HEK293 (cell line): ENCODE measurements around the gene CCDC13.

Experiments used
- CTCF ChIA-PET: fragments of 350-600 bp; formaldehyde crosslinking; extraction: SDS; loops from one replicate; lab custom pipeline; 2021; ENCODE audit warnings: antibody characterized with exemption; lab: Yijun Ruan, JAX
- POLR2A ChIA-PET: fragments of 300-600 bp; formaldehyde crosslinking; extraction: SDS; loops from one replicate; lab custom pipeline; 2020; ENCODE audit warnings: antibody characterized with exemption, inconsistent platforms; lab: Yijun Ruan, JAX
- H3K27ac ChIP-seq: fragments of 200-500 bp; sonication (Bioruptor generic); 2 replicates; pipeline ENCODE4 v1.5.1; 2014; ENCODE audit warnings: low read depth, low read length, control low read depth, inconsistent platforms; ENCODE audit errors: extremely low read depth
- H3K36me3 ChIP-seq, 2 experiments: fragments of 200-500 bp in 1 of 2; sonication (Bioruptor generic) in 1 of 2; 1 replicate in 1 of 2; 2 replicates in 1 of 2; pipeline ENCODE4 v1.5.1; 2014 to 2017; ENCODE audit warnings: inconsistent platforms in 2 of 2, low read length in 2 of 2; ENCODE audit not compliant: control insufficient read depth in 2 of 2, insufficient read depth in 1 of 2
- H3K4me1 ChIP-seq: fragments of 200-500 bp; sonication (Bioruptor generic); 2 replicates; pipeline ENCODE4 v1.5.1; 2014; ENCODE audit warnings: mild to moderate bottlenecking, low read length, inconsistent platforms; ENCODE audit not compliant: control insufficient read depth, insufficient read depth
- H3K4me3 ChIP-seq: 2 replicates; pipeline ENCODE4 v1.5.1; 2011; ENCODE audit warnings: low read depth, mild to moderate bottlenecking, control low read depth, low read length, moderate library complexity
- H3K9me3 ChIP-seq: fragments of 200-500 bp; sonication (Bioruptor generic); 2 replicates; pipeline ENCODE4 v1.5.1; 2014; ENCODE audit warnings: low read depth, low read length, inconsistent platforms; ENCODE audit not compliant: control insufficient read depth, insufficient read depth
- FEZF1 ChIP-seq: fragments of 450-650 bp; formaldehyde crosslinking; IDR thresholded peaks from 2 replicates; pipeline ENCODE4 v1.5.1; 2016; ENCODE audit warnings: missing biosample characterization, missing genetic modification characterization
- GLI4 ChIP-seq: fragments of 450-650 bp; formaldehyde crosslinking; IDR thresholded peaks from 2 replicates; pipeline ENCODE4 v1.5.1; 2016; ENCODE audit warnings: missing biosample characterization, missing genetic modification characterization
- GLIS2 ChIP-seq: fragments of 450-650 bp; formaldehyde crosslinking; IDR thresholded peaks from 2 replicates; pipeline ENCODE4 v1.5.1; 2016; ENCODE audit warnings: missing biosample characterization, missing genetic modification characterization
- KLF10 ChIP-seq: fragments of 450-650 bp; IDR thresholded peaks from 2 replicates; pipeline ENCODE4 v1.5.1; 2018; ENCODE audit warnings: missing biosample characterization, mild to moderate bottlenecking, missing genetic modification characterization
- KLF8 ChIP-seq: fragments of 450-650 bp; formaldehyde crosslinking; IDR thresholded peaks from 2 replicates; pipeline ENCODE4 v1.5.1; 2016; ENCODE audit warnings: missing biosample characterization, missing genetic modification characterization
- SCRT2 ChIP-seq: fragments of 450-650 bp; formaldehyde crosslinking; IDR thresholded peaks from 2 replicates; pipeline ENCODE4 v1.5.1; 2016; ENCODE audit warnings: missing biosample characterization, missing genetic modification characterization
- SP2 ChIP-seq: fragments of 450-650 bp; formaldehyde crosslinking; IDR thresholded peaks from 2 replicates; pipeline ENCODE4 v1.5.1; 2016; ENCODE audit warnings: missing biosample characterization, missing genetic modification characterization
- SP3 ChIP-seq: fragments of 450-650 bp; formaldehyde crosslinking; IDR thresholded peaks from 2 replicates; pipeline ENCODE4 v1.5.1; 2016; ENCODE audit warnings: missing biosample characterization, missing genetic modification characterization
- ZBTB8A ChIP-seq: fragments of 450-650 bp; formaldehyde crosslinking; IDR thresholded peaks from 2 replicates; pipeline ENCODE4 v1.5.1; 2016; ENCODE audit warnings: missing biosample characterization, missing genetic modification characterization
- ZFHX2 ChIP-seq: fragments of 450-650 bp; formaldehyde crosslinking; conservative IDR thresholded peaks from 2 replicates; pipeline ENCODE4 v1.5.1; 2016; ENCODE audit warnings: missing biosample characterization, missing genetic modification characterization
- ZFP3 ChIP-seq: fragments of 450-650 bp; formaldehyde crosslinking; IDR thresholded peaks from 2 replicates; pipeline ENCODE4 v1.5.1; 2016; ENCODE audit warnings: low read depth, missing biosample characterization, missing genetic modification characterization
- ZFP37 ChIP-seq: fragments of 450-650 bp; formaldehyde crosslinking; IDR thresholded peaks from 2 replicates; pipeline ENCODE4 v1.5.1; 2016; ENCODE audit warnings: missing biosample characterization, missing genetic modification characterization
- ZNF174 ChIP-seq: fragments of 450-650 bp; formaldehyde crosslinking; IDR thresholded peaks from 2 replicates; pipeline ENCODE4 v1.5.0; 2017; ENCODE audit warnings: missing biosample characterization, mild to moderate bottlenecking, missing genetic modification characterization
- ZNF239 ChIP-seq: fragments of 450-650 bp; formaldehyde crosslinking; IDR thresholded peaks from 2 replicates; pipeline ENCODE4 v1.5.1; 2016; ENCODE audit warnings: missing biosample characterization, missing genetic modification characterization
- ZNF335 ChIP-seq: fragments of 450-650 bp; formaldehyde crosslinking; conservative IDR thresholded peaks from 2 replicates; pipeline ENCODE4 v1.5.1; 2016; ENCODE audit warnings: missing biosample characterization, missing genetic modification characterization
- ZNF354C ChIP-seq: fragments of 450-650 bp; formaldehyde crosslinking; IDR thresholded peaks from 2 replicates; pipeline ENCODE4 v1.5.1; 2016; ENCODE audit warnings: missing biosample characterization, missing genetic modification characterization, low read depth, borderline replicate concordance
- ZNF37A ChIP-seq: fragments of 450-650 bp; IDR thresholded peaks from 2 replicates; pipeline ENCODE4 v1.5.1; 2018; ENCODE audit warnings: missing biosample characterization, missing genetic modification characterization
- ZNF596 ChIP-seq: fragments of 450-650 bp; IDR thresholded peaks from 2 replicates; pipeline ENCODE4 v1.5.0; 2018; ENCODE audit warnings: missing biosample characterization, mild to moderate bottlenecking, missing genetic modification characterization, moderate library complexity
- ZNF660 ChIP-seq: fragments of 450-650 bp; IDR thresholded peaks from 2 replicates; pipeline ENCODE4 v1.5.1; 2018; ENCODE audit warnings: missing biosample characterization, mild to moderate bottlenecking, missing genetic modification characterization
- ZNF785 ChIP-seq: fragments of 450-650 bp; formaldehyde crosslinking; IDR thresholded peaks from 2 replicates; pipeline ENCODE4 v1.5.1; 2016; ENCODE audit warnings: missing biosample characterization, missing genetic modification characterization
- ZSCAN30 ChIP-seq: fragments of 450-650 bp; IDR thresholded peaks from 2 replicates; pipeline ENCODE4 v1.5.1; 2018; ENCODE audit warnings: missing biosample characterization, mild to moderate bottlenecking, missing genetic modification characterization, moderate library complexity
- ZXDB ChIP-seq: fragments of 450-650 bp; formaldehyde crosslinking; IDR thresholded peaks from 2 replicates; pipeline ENCODE4 v1.5.1; 2016; ENCODE audit warnings: missing biosample characterization, missing genetic modification characterization
- TF ChIP-seq, protein P1 (sequence below): fragments of 450-650 bp; formaldehyde crosslinking; IDR thresholded peaks from 2 replicates; pipeline ENCODE4 v1.5.1; 2016; ENCODE audit warnings: missing biosample characterization, missing genetic modification characterization
- TF ChIP-seq, protein P2 (sequence below): fragments of 450-650 bp; formaldehyde crosslinking; IDR thresholded peaks from 2 replicates; pipeline ENCODE4 v1.5.1; 2016; ENCODE audit warnings: missing biosample characterization, missing genetic modification characterization
- TF ChIP-seq, protein P3 (sequence below): IDR thresholded peaks from 2 replicates; pipeline ENCODE4 v1.6.1; 2011; ENCODE audit warnings: mild to moderate bottlenecking, low read depth, low read length, borderline replicate concordance
- TF ChIP-seq, protein P4 (sequence below): fragments of 450-650 bp; formaldehyde crosslinking; IDR thresholded peaks from 2 replicates; pipeline ENCODE4 v1.5.1; 2017; ENCODE audit warnings: missing biosample characterization, missing genetic modification characterization

CCDC13 gene

DNA sequence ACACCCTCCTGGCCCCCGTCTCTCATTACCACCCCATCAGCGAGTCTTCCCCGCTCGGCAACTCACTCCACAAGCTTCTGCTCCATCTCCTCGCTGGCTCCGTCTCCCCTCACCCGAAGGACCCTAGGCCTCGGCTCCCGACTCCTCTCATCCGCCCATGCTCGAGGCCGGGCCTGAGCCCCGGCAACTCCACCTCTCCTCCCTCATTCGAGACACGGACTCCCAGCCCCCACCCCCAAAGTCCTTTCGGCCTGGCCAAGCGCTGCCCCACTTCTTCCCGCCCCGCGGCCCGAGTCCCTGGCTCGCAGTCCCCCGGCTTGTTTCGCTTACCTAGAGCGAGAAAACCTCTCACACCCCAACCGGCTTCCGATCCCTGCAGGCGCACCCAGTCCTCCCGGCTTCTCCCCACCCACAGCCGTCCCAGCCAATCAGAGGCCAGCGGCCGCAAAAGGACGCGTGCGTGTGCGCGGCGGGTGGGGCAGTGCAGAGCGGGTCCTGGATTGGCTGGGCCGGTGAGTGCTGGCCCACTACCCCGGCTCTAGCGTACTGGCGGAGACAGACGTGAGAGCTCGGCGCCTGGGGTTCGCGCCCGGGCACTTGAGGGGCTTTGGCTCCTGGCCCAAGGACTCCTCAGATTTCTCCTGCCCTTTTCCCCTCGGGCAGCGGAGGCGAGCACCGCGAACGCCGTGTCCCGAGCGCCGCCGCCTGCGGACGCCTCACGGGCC lies 31.2 kb upstream of the CCDC13 start, which contains the start of gene HIGD1A:
Gene HIGD1A (minus strand): TSS at position 385 of the 725 bp plus-strand sequence. CDS start 10,237 bp downstream, outside the sequence.
- Histone ChIP-seq H3K4me1 (peaks cover 6% of the 10 kb centered on the region), H3K4me3 (peak within 1 kb of the TSS; percentile 73), H3K36me3 (no peaks in the 10 kb centered on the region), H3K27ac (peak within 1 kb of the TSS; percentile 84), H3K9me3 (no peaks in the 10 kb centered on the region)
- POLR2A ChIA-PET: interaction anchor here (0.5 to 1.4 kb wide), 11 partner anchors 9 to 774 kb away, joined by 3 to 9 read pairs (median 3); no protein-coding TSS in a partner anchor
- CTCF ChIA-PET: interaction anchor here (0.6 to 1.3 kb wide), 4 partner anchors 16 to 187 kb away, joined by 3 to 4 read pairs (median 3); no protein-coding TSS in a partner anchor
- TF ChIP-seq ZFP3 (tag by site-specific recombination) (0 out of 2 replicates have a peak, but pooled peaks have one; percentile 39), ZNF785 (tag by site-specific recombination) (0 out of 2 replicates have a peak, but pooled peaks have one; percentile 57), ZNF335 (tag by site-specific recombination) (peak; percentile 90), SP2 (tag by site-specific recombination) (peak; percentile 93), KLF10 (peak; percentile 68; the same call in 1 of the 2 replicates), ZFP37 (peak; percentile 65), ZNF239 (tag by site-specific recombination) (no peak), ZNF174 (tag by site-specific recombination) (no peak), ZNF354C (tag by site-specific recombination) (no peak), ZBTB8A (peak; percentile 62), SP3 (peak; percentile 46; the same call in 1 of the 2 replicates), ZXDB (peak; percentile 98), GLI4 (tag by site-specific recombination) (peak; percentile 85), ZNF660 (tag by site-specific recombination) (peak; percentile 6; the same call in 1 of the 2 replicates), ZSCAN30 (tag by site-specific recombination) (0 out of 2 replicates have a peak, but pooled peaks have one; percentile 24), ZNF596 (tag by site-specific recombination) (peak; percentile 17; the same call in 1 of the 2 replicates), ZNF37A (peak; percentile 69; the same call in 1 of the 2 replicates), GLIS2 (peak; percentile 73), FEZF1 (tag by site-specific recombination) (peak; percentile 78), KLF8 (tag by site-specific recombination) (peak; percentile 66; the same call in 1 of the 2 replicates), ZFHX2 (tag by site-specific recombination) (peak; percentile 46), SCRT2 (tag by site-specific recombination) (no peak)
- TF ChIP-seq, protein P1, sequence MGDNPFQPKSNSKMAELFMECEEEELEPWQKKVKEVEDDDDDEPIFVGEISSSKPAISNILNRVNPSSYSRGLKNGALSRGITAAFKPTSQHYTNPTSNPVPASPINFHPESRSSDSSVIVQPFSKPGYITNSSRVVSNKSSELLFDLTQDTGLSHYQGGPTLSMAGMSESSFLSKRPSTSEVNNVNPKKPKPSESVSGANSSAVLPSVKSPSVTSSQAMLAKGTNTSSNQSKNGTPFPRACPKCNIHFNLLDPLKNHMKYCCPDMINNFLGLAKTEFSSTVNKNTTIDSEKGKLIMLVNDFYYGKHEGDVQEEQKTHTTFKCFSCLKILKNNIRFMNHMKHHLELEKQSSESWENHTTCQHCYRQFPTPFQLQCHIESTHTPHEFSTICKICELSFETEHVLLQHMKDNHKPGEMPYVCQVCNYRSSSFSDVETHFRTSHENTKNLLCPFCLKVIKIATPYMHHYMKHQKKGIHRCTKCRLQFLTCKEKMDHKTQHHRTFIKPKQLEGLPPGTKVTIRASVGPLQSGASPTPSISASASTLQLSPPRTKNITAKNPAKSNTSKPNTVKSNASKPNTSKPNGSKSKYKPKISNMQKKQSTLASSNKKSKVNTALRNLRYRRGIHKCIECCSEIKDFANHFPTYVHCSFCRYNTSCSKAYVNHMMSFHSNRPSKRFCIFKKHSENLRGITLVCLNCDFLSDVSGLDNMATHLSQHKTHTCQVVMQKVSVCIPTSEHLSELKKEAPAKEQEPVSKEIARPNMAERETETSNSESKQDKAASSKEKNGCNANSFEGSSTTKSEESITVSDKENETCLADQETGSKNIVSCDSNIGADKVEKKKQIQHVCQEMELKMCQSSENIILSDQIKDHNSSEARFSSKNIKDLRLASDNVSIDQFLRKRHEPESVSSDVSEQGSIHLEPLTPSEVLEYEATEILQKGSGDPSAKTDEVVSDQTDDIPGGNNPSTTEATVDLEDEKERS (tag by site-specific recombination): no peak
- TF ChIP-seq, protein P2, sequence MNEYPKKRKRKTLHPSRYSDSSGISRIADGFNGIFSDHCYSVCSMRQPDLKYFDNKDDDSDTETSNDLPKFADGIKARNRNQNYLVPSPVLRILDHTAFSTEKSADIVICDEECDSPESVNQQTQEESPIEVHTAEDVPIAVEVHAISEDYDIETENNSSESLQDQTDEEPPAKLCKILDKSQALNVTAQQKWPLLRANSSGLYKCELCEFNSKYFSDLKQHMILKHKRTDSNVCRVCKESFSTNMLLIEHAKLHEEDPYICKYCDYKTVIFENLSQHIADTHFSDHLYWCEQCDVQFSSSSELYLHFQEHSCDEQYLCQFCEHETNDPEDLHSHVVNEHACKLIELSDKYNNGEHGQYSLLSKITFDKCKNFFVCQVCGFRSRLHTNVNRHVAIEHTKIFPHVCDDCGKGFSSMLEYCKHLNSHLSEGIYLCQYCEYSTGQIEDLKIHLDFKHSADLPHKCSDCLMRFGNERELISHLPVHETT (tag by site-specific recombination): 0 out of 2 replicates have a peak, but pooled peaks have one; percentile 26
- TF ChIP-seq, protein P3, sequence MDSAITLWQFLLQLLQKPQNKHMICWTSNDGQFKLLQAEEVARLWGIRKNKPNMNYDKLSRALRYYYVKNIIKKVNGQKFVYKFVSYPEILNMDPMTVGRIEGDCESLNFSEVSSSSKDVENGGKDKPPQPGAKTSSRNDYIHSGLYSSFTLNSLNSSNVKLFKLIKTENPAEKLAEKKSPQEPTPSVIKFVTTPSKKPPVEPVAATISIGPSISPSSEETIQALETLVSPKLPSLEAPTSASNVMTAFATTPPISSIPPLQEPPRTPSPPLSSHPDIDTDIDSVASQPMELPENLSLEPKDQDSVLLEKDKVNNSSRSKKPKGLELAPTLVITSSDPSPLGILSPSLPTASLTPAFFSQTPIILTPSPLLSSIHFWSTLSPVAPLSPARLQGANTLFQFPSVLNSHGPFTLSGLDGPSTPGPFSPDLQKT: no peak
- TF ChIP-seq, protein P4, sequence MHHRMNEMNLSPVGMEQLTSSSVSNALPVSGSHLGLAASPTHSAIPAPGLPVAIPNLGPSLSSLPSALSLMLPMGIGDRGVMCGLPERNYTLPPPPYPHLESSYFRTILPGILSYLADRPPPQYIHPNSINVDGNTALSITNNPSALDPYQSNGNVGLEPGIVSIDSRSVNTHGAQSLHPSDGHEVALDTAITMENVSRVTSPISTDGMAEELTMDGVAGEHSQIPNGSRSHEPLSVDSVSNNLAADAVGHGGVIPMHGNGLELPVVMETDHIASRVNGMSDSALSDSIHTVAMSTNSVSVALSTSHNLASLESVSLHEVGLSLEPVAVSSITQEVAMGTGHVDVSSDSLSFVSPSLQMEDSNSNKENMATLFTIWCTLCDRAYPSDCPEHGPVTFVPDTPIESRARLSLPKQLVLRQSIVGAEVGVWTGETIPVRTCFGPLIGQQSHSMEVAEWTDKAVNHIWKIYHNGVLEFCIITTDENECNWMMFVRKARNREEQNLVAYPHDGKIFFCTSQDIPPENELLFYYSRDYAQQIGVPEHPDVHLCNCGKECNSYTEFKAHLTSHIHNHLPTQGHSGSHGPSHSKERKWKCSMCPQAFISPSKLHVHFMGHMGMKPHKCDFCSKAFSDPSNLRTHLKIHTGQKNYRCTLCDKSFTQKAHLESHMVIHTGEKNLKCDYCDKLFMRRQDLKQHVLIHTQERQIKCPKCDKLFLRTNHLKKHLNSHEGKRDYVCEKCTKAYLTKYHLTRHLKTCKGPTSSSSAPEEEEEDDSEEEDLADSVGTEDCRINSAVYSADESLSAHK (tag by site-specific recombination): 0 out of 2 replicates have a peak, but pooled peaks have one; percentile 14
